GM12878 (cell line): ENCODE measurements around the gene TRAPPC6A. TPM values are rescaled to one million over a fixed set of nuclear protein-coding genes. Genes with fewer than 3 reads are reported as not detected.

ENCODE experiments used
- ATAC-seq: fragments of 200-7000 bp; cut with Tn5 transposase; 3 replicates; pipeline ENCODE4 v1.9.1; 2020; ENCODE audit warnings: mild to moderate bottlenecking, moderate library complexity
- BruUV-seq: library from RNA; stranded (reverse); fragments of 400-500 nt; replicated peaks from 2 replicates; lab custom pipeline; 2021; lab: Mats Ljungman, UMichigan
- CTCF ChIA-PET: fragments of 300-600 bp; sonication (Branson Sonifier 250); formaldehyde crosslinking; extraction: SDS; loops from one replicate; lab custom pipeline; 2021; ENCODE audit warnings: inconsistent platforms; lab: Yijun Ruan, JAX
- POLR2A ChIA-PET: fragments of 350-600 bp; formaldehyde crosslinking; extraction: SDS; loops from one replicate; lab custom pipeline; 2021; ENCODE audit warnings: inconsistent platforms; lab: Charles Lee
- RAD21 ChIA-PET: fragments of 300-600 bp; sonication (Branson Sonifier 250); formaldehyde crosslinking; loops from one replicate; lab custom pipeline; 2023; ENCODE audit warnings: antibody characterized with exemption; ENCODE audit not compliant: unreplicated experiment; lab: Charles Lee
- SMC1A ChIA-PET: fragments of 300-600 bp; sonication (Branson Sonifier 250); formaldehyde crosslinking; loops from one replicate; lab custom pipeline; 2023; ENCODE audit not compliant: unreplicated experiment, uncharacterized antibody; lab: Charles Lee
- DNase-seq: peaks from one replicate; pipeline ENCODE4 v3.0.0-alpha.2; 2011; ENCODE audit warnings: low read depth, low spot score
- FAIRE-seq: peaks from 3 replicates; lab custom pipeline; 2011; peaks lifted over from hg19 to GRCh38; lab: Jason Lieb, UNC
- H2AFZ ChIP-seq: 2 replicates; pipeline ENCODE4 v1.6.0; 2011; ENCODE audit warnings: low read depth, low read length, control low read depth; ENCODE audit not compliant: control insufficient read depth
- H3K27ac ChIP-seq: 2 replicates; pipeline ENCODE4 v1.5.1; 2011; ENCODE audit warnings: control low read depth; ENCODE audit not compliant: control insufficient read depth, insufficient read depth
- H3K27me3 ChIP-seq, 2 experiments: replicated peaks in 1 of 2; 2 replicates each; pipeline versions ENCODE4 v1.6.0 to v1.6.1; 2011; ENCODE audit warnings: low read length in 1 of 2; ENCODE audit not compliant: control insufficient read depth in 2 of 2, insufficient read depth in 2 of 2
- H3K36me3 ChIP-seq, 2 experiments: 2 replicates each; pipeline ENCODE4 v1.5.1; 2011; ENCODE audit warnings: low read length in 1 of 2; ENCODE audit not compliant: control insufficient read depth in 2 of 2, insufficient read depth in 2 of 2
- H3K4me1 ChIP-seq: 2 replicates; pipeline ENCODE4 v1.6.1; 2011; ENCODE audit warnings: mild to moderate bottlenecking, low read length, moderate library complexity, mixed read lengths; ENCODE audit not compliant: control insufficient read depth, insufficient read depth
- H3K4me2 ChIP-seq: 2 replicates; pipeline ENCODE4 v1.6.0; 2011; ENCODE audit warnings: control low read depth; ENCODE audit not compliant: control insufficient read depth, insufficient read depth
- H3K4me3 ChIP-seq: fragments of 200-600 bp; sonication (generic); 2 replicates; pipeline ENCODE4 v1.5.1; 2016
- H3K79me2 ChIP-seq: 2 replicates; pipeline ENCODE4 v1.6.0; 2011; ENCODE audit warnings: low read length; ENCODE audit not compliant: control insufficient read depth, insufficient read depth
- H3K9ac ChIP-seq: 2 replicates; pipeline ENCODE4 v1.8.0; 2011; ENCODE audit warnings: low read length, control low read depth, mixed read lengths; ENCODE audit not compliant: control insufficient read depth, insufficient read depth
- H3K9me3 ChIP-seq: replicated peaks from 3 replicates; pipeline ENCODE4 v1.5.1; 2011; ENCODE audit warnings: mild to moderate bottlenecking, low read length; ENCODE audit not compliant: control insufficient read depth, insufficient read depth
- H4K20me1 ChIP-seq: 2 replicates; pipeline ENCODE4 v1.6.0; 2011; ENCODE audit not compliant: control insufficient read depth, insufficient read depth
- BACH1 ChIP-seq: fragments of 450-650 bp; IDR thresholded peaks from 2 replicates; pipeline ENCODE4 v1.6.1; 2017; ENCODE audit warnings: mild to moderate bottlenecking, borderline replicate concordance
- BCL3 ChIP-seq: IDR thresholded peaks from 2 replicates; pipeline ENCODE4 v1.6.1; 2011; ENCODE audit warnings: borderline replicate concordance, low read depth, mild to moderate bottlenecking, moderate library complexity, low read length; ENCODE audit not compliant: insufficient read depth, poor library complexity, severe bottlenecking
- CBX3 ChIP-seq: fragments of 200-600 bp; sonication (generic); IDR thresholded peaks from 2 replicates; pipeline ENCODE4 v1.6.1; 2016; ENCODE audit warnings: low read depth, borderline replicate concordance
- CHD2 ChIP-seq: IDR thresholded peaks from 2 replicates; pipeline ENCODE4 v1.6.1; 2011; ENCODE audit warnings: low read depth, low read length, improper control_type of control experiment, borderline replicate concordance
- CREB1 ChIP-seq: IDR thresholded peaks from 2 replicates; pipeline ENCODE4 v1.6.1; 2012; ENCODE audit warnings: low read depth, mild to moderate bottlenecking, inconsistent platforms
- DPF2 ChIP-seq: fragments of 450-650 bp; IDR thresholded peaks from 2 replicates; pipeline ENCODE4 v1.6.1; 2017; ENCODE audit warnings: mild to moderate bottlenecking
- IRF4 ChIP-seq: IDR thresholded peaks from 2 replicates; pipeline ENCODE4 v1.6.1; 2011; ENCODE audit warnings: low read depth, low read length
- MAX ChIP-seq: IDR thresholded peaks from 2 replicates; pipeline ENCODE4 v1.6.1; 2012; ENCODE audit warnings: low read depth, low read length, improper control_type of control experiment
- MEF2B ChIP-seq: fragments of 450-650 bp; IDR thresholded peaks from 2 replicates; pipeline ENCODE4 v1.6.1; 2018; ENCODE audit warnings: mild to moderate bottlenecking, moderate library complexity; ENCODE audit not compliant: partially characterized antibody, poor library complexity, severe bottlenecking
- NFYA ChIP-seq: IDR thresholded peaks from 2 replicates; pipeline ENCODE4 v1.6.1; 2011; ENCODE audit warnings: low read depth, mild to moderate bottlenecking, low read length, improper control_type of control experiment, borderline replicate concordance
- NR2C2 ChIP-seq: IDR thresholded peaks from 2 replicates; pipeline ENCODE4 v1.6.1; 2011; ENCODE audit warnings: borderline replicate concordance, low read depth; ENCODE audit not compliant: control insufficient read depth, insufficient read length
- RB1 ChIP-seq: fragments of 450-650 bp; formaldehyde crosslinking; IDR thresholded peaks from 2 replicates; pipeline ENCODE4 v1.6.1; 2017; ENCODE audit warnings: mild to moderate bottlenecking, borderline replicate concordance
- SREBF2 ChIP-seq: IDR thresholded peaks from 2 replicates; pipeline ENCODE4 v1.6.1; 2012; ENCODE audit warnings: mild to moderate bottlenecking, low read length
- STAT1 ChIP-seq: fragments of 450-650 bp; conservative IDR thresholded peaks from 2 replicates; pipeline ENCODE4 v1.6.1; 2014; ENCODE audit warnings: antibody characterized with exemption, mild to moderate bottlenecking
- SUZ12 ChIP-seq: fragments of 200-600 bp; sonication (generic); IDR thresholded peaks from one replicate; pipeline ENCODE4 v1.6.1; 2018; ENCODE audit warnings: antibody characterized with exemption, mild to moderate bottlenecking; ENCODE audit not compliant: unreplicated experiment
- TBL1XR1 ChIP-seq: IDR thresholded peaks from 2 replicates; pipeline ENCODE4 v1.6.1; 2012; ENCODE audit warnings: low read depth, low read length, improper control_type of control experiment
- USF1 ChIP-seq: IDR thresholded peaks from 2 replicates; pipeline ENCODE4 v1.6.1; 2011; ENCODE audit warnings: borderline replicate concordance, low read depth, mild to moderate bottlenecking, moderate library complexity, mixed read lengths, low read length; ENCODE audit not compliant: insufficient read depth; ENCODE audit errors: extremely low read length
- ZNF24 ChIP-seq: fragments of 450-650 bp; IDR thresholded peaks from 2 replicates; pipeline ENCODE4 v1.6.1; 2017; ENCODE audit warnings: antibody characterized with exemption, mild to moderate bottlenecking
- ZNF274 ChIP-seq: IDR thresholded peaks from one replicate; pipeline ENCODE4 v1.8.0; 2011; ENCODE audit not compliant: insufficient read length, insufficient read depth
- WGBS: methylation state at CpG from one replicate; pipeline ENCODE4 v1.1.6; 2016; ENCODE audit warnings: low lambda C conversion rate; ENCODE audit not compliant: insufficient replicate concordance, insufficient coverage; ENCODE audit errors: missing lambda C conversion rate; 5-methylcytosine and 5-hydroxymethylcytosine counted together
- in situ Hi-C: fragments of 300-500 bp; cut with MboI; formaldehyde crosslinking; loops from 9 replicates; pipeline ENCODE4 v1.14.3; 2018; ENCODE audit warnings: mixed read lengths
- intact Hi-C: fragments of 100-400 bp; cut with micrococcal nuclease; formaldehyde crosslinking; loops from one replicate; pipeline ENCODE4 v1.14.2; 2022; ENCODE audit not compliant: unreplicated experiment
- polyA plus RNA-seq, 11 experiments: library from polyadenylated mRNA; depleted of rRNA in 4 of 11; unstranded in 6 of 11; stranded (reverse) in 5 of 11; fragments of >200 nt; fragmentation: Nextera tagmentation in 4 of 11; fragmentation: Illumina TruSeq in 1 of 11; extraction: Ambion mirVana in 4 of 11; extraction: Trizol in 1 of 11; gene quantifications; 1 replicate in 1 of 11; 2 replicates in 10 of 11; pipeline versions ENCODE4 v1.2.1 to v1.2.3, GENCODE V29; 2011 to 2016; ENCODE audit warnings: inconsistent platforms in 2 of 11, missing spikeins in 2 of 11, low read depth in 1 of 11
- total RNA-seq, 4 experiments: library from RNA; depleted of rRNA in 3 of 4; stranded (reverse); fragments of >200 nt in 3 of 4; fragmentation: Illumina TruSeq in 1 of 4; extraction: Trizol in 1 of 4; gene quantifications; 2 replicates each; pipeline versions ENCODE4 v1.2.1 to v1.2.3, GENCODE V29; 2013 to 2021

TRAPPC6A gene
- total and polyA plus RNA-seq, 10 of the 15 experiments (the other 5 are each of a cell fraction or from before 2014, with no cell fraction given), result 1.8 to 83.9 (median 35.8) TPM

- Histone ChIP-seq H4K20me1 (no peaks in the 10 kb centered on the region), H3K4me3 (no peak overlapping the region), H3K9me3 (no peaks in the 10 kb centered on the region), H3K4me2 (no peak overlapping the region), H3K79me2 (no peaks in the 10 kb centered on the region), H3K27ac (no peak overlapping the region)
- ChIA-PET POLR2A (no interaction called here), CTCF (no interaction called here), SMC1A (interaction anchor here (0.6 kb wide), 1 partner anchor 115 kb away, joined by 3 read pairs; no protein-coding TSS in a partner anchor), RAD21 (no interaction called here)
- intact Hi-C loops, result no loop called here
- no peak for FAIRE-seq
- in situ Hi-C loops, result no loop called here
- DNase-seq, result no peak
- BruUV-seq, result no TSS peak
- TF ChIP-seq NFYA (no peak), IRF4 (no peak), NR2C2 (no peak), CBX3 (no peak), DPF2 (no peak), BACH1 (no peak), CHD2 (no peak), MEF2B (no peak), MAX (no peak), SUZ12 (no peak), USF1 (no peak), ZNF274 (no peak), CREB1 (no peak), TBL1XR1 (no peak), RB1 (no peak), BCL3 (no peak), SREBF2 (no peak), ZNF24 (no peak), STAT1 (no peak)
- TF ChIP-seq, all 136 proteins: peak for 0
- Histone ChIP-seq H3K36me3 (no peaks in the 10 kb centered on the region), H2AFZ (no peak overlapping the region), H3K27me3 (no peaks in the 10 kb centered on the region; a peak in 1 of 4 replicates), H3K4me1 (no peaks in the 10 kb centered on the region), H3K9ac (no peak overlapping the region)
- ATAC-seq, result no peak
- 13% methylated on average over 5 of the region's 5 CpGs for WGBS
These were observed 45.8 kb upstream of the TRAPPC6A start for GRCh38 chr19:45223879-45224278.
